AG10803 (cell line): ENCODE measurements around the gene PBX1.

ENCODE experiments used
- DNase-seq: peaks from one replicate; pipeline ENCODE4 v3.0.0; 2010; ENCODE audit warnings: low read depth
- H3K4me3 ChIP-seq: 2 replicates; pipeline ENCODE4 v1.5.1; 2011; ENCODE audit warnings: mild to moderate bottlenecking, low read length, control low read depth
- TF ChIP-seq, protein P1 (sequence below): conservative IDR thresholded peaks from 2 replicates; pipeline ENCODE4 v1.5.1; 2011; ENCODE audit warnings: mild to moderate bottlenecking, low read length, control low read depth, inconsistent platforms

PBX1 gene

DNA sequence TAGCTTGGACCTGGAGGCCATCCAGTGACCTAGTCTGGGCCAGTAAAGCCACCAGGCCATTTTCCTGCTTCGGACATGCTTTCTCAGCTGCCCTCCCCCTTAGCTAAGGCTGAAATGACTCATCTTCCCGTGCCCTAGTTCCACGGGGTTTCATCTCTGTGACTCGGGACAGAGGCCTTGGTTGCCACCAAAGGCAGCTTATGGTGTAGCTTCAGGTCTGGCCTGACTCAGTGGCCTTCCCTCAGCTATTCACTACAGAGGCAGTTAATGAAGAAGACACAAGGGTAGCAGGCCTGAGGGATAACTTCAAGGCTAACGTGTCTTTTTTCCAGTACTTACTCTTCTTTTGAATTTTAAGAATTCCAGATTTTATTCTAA lies 82.4 kb downstream of the PBX1 start:
- TF ChIP-seq, protein P1, sequence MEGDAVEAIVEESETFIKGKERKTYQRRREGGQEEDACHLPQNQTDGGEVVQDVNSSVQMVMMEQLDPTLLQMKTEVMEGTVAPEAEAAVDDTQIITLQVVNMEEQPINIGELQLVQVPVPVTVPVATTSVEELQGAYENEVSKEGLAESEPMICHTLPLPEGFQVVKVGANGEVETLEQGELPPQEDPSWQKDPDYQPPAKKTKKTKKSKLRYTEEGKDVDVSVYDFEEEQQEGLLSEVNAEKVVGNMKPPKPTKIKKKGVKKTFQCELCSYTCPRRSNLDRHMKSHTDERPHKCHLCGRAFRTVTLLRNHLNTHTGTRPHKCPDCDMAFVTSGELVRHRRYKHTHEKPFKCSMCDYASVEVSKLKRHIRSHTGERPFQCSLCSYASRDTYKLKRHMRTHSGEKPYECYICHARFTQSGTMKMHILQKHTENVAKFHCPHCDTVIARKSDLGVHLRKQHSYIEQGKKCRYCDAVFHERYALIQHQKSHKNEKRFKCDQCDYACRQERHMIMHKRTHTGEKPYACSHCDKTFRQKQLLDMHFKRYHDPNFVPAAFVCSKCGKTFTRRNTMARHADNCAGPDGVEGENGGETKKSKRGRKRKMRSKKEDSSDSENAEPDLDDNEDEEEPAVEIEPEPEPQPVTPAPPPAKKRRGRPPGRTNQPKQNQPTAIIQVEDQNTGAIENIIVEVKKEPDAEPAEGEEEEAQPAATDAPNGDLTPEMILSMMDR: no peak
- H3K4me3 ChIP-seq: no peak overlapping the region
- peak; percentile 42 for DNase-seq

DNA sequence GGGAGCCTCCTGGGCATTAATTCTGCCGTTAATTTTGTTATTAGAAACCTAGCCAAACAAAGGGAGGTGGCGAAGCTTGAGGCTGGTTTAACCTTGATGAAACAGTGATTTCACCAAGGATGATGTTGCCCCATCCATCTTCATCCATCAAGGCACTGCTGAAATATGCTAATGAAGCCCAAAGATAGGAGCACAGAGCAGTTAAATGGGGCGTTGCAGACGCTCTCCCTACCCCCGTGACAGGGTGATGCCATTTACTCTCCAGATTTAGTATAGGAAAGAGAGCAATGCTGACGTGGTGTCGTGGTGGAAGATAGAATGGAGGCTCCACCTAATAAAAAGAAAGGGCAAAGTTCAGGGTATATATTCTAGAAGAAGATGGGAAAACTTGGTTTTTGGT lies 84.0 kb downstream of the PBX1 start:
- no peak overlapping the region for H3K4me3 ChIP-seq
- TF ChIP-seq, protein P1: no peak
- no peak for DNase-seq

DNA sequence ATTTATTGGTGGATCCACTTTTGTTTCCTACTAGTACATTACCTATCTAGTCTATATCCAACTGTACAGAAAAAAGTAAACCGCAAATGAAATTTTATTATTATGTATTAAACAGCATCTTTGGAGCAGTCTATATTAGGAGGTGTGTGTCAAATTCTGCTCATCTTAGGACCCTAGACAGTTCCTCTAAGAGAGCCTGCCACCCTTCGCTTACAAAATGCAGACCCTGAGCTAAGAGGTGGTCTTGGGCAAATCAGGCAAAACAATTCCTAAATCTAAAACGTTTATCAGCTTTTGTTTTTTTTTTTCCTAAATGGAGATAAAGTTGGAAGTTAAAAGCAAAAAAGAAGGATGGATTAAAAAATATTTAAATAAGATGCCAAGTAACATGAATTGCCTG lies 85.3 kb downstream of the PBX1 start:
- H3K4me3 ChIP-seq: no peak overlapping the region
- no peak for DNase-seq
- TF ChIP-seq, protein P1: no peak

DNA sequence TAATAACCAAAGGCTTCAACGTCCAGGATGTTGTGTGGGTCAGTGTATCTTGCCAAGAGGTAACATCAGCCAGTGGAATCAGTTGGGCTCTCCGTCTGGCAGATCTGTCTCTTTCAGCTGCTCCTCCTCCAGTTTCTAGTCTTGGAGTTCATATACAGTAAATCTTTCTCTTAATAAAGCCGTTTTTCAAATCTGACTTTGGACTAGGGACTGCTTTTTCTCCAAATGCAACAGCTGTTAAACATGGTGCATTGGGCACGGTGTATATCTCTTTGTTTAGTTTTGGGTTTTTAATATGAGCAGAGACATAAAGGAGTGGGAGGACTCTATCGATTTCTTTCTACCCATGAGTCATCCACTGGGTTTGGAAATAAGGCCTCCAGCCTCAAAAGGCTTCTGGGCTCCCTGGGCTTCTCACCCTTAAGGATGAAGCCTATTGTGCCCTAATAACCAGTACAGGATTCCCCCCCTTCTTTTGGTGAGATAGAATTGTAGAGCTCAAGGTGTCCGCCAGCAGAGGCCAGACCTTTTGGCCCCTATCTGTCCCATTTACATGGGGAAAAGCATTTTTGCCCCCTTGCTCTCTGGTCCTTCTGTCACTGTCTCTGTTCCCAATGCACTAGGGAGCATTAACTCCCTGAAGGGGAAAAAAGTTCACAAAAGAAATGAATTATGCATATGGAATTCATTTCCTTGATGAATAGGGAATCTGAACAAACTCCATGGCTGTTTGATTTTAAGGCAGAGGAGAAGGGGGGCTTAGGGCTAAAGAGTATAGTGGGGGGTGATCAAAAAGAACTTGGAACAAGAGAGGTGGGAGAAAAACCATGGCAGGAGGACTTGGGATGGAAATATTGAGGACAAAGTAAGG lies 86.0 kb downstream of the PBX1 start:
- TF ChIP-seq, protein P1: no peak
- no peak overlapping the region for H3K4me3 ChIP-seq
- DNase-seq: peak; percentile 49

DNA sequence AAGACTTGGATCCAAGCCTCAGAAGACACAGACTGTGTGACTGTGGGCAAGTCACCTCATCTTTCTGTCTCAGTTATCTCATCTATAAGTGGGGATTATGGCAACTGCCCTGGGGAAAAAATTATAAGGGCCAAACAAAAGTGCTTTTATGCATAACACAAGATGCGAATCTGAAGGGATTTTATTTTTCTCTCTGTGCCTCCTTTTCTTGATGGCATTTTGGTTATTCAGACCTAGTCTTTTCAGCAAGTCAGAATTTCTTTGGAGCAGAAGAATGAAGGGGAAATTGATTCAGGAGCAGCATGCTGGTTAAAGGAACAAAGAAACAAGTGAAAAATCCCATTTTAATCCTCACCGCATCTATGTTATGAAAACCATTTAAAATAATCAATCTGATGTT lies 86.9 kb downstream of the PBX1 start:
- TF ChIP-seq, protein P1: no peak
- no peak overlapping the region for H3K4me3 ChIP-seq
- DNase-seq: no peak

DNA sequence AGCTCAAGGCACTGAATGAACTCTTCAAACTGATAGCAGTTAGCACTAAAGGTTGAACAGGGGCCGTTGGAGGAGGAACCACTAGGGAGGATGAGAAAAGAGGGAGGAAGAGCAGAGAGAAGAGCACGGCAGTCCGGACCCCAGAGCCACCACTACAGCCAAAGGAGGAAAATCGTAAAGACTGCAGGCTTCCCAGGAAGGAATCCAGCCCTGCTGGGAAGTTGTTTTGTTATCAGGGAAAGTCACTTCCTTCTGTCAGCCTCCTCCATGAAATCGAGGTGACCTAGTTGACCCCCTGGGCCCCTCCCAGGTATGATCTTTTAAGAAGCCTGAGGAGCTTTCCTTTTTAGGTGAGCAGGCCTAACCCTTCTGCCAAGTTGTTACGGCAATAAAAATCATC lies 88.2 kb downstream of the PBX1 start:
- no peak for DNase-seq
- TF ChIP-seq, protein P1: no peak
- no peak overlapping the region for H3K4me3 ChIP-seq

DNA sequence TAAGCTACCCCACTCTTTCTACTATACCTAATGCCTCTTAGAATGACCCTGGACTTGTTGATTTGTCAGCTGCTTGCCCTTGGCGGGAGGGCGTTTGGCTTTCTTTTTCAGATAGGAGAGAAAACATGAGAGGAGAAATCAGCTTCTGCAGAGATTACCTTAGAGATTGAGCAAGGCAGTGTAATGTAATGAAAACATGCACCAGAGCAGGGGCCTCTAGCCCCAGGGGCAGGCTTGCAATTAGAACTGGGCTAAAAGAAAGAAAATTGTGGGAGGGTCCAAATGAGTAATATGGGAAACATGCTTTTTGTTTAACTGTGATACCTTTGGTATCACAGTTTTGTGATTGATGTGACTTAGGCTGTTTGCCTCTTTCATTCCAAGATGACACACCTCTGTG lies 89.7 kb downstream of the PBX1 start:
- TF ChIP-seq, protein P1: no peak
- H3K4me3 ChIP-seq: no peak overlapping the region
- no peak for DNase-seq
